Omental fat pad (tissue), 4 donors: ENCODE measurements around the gene APOA1. TPM values are rescaled to one million over a fixed set of nuclear protein-coding genes. Genes with fewer than 3 reads are reported as not detected.
"Not testable (repeated sequence)": the region's sequence is repeated elsewhere in the genome, so short reads cannot be mapped to it uniquely, and the experiment has no call there.

Experiments used
- ATAC-seq: fragments of 150-250 bp; one replicate; pipeline ENCODE4 v1.9.1; 2016; ENCODE audit warnings: mild to moderate bottlenecking, moderate library complexity; ENCODE audit not compliant: low FRiP score
- DNase-seq: peaks from one replicate; pipeline ENCODE4 v3.0.0-alpha.2; 2019; ENCODE audit warnings: low spot score
- CTCF ChIP-seq, 3 donors: fragments of 450-650 bp; IDR thresholded peaks; one replicate each; pipeline ENCODE4 v1.5.1; 2016 to 2017; ENCODE audit warnings: antibody characterized with exemption in 3 of 3, mild to moderate bottlenecking in 3 of 3, moderate library complexity in 2 of 3
- total RNA-seq, 4 donors: library from RNA; depleted of rRNA; stranded (reverse); fragments of >200 nt; gene quantifications; one replicate each; pipeline ENCODE4 v1.1.0, GENCODE V29; 2016

APOA1 gene
- total RNA-seq, 4 donors from 2014 or later, result 1.0 to 1.1 TPM; not detected in 2

- DNase-seq (no peak), ATAC-seq (no peak)
- no peak for TF ChIP-seq CTCF (IDR thresholded peaks at IDR 0.05)
Measured at GRCh38 chr11:116807601-116808261, 29.7 kb downstream of the APOA1 start.

GRCh38 chr11:116804001-116804400, 33.4 kb downstream of the APOA1 start:
- no peak for ATAC-seq

GRCh38 chr11:116801662-116802061, 35.8 kb downstream of the APOA1 start:
- DNase-seq, ATAC-seq: not testable (repeated sequence)

More at GRCh38 chr11:116804001-116804400, 33.4 kb downstream of the APOA1 start:
- DNase-seq, result no peak
- no peak for TF ChIP-seq CTCF (IDR thresholded peaks at IDR 0.05)

GRCh38 chr11:116800610-116801009, 36.8 kb downstream of the APOA1 start:
- DNase-seq, result no peak
- no peak for ATAC-seq
- no peak for TF ChIP-seq CTCF (IDR thresholded peaks at IDR 0.05)

GRCh38 chr11:116798368-116798767, 39.1 kb downstream of the APOA1 start:
- no peak for TF ChIP-seq CTCF (IDR thresholded peaks at IDR 0.05)
- no peak for DNase-seq
- ATAC-seq, result no peak

GRCh38 chr11:116797816-116798215, 39.6 kb downstream of the APOA1 start:
- no peak for TF ChIP-seq CTCF (IDR thresholded peaks at IDR 0.05)

GRCh38 chr11:116796548-116796947, 40.9 kb downstream of the APOA1 start:
- DNase-seq (no peak), ATAC-seq (no peak)
- no peak for TF ChIP-seq CTCF (IDR thresholded peaks at IDR 0.05)

More at GRCh38 chr11:116797816-116798215, 39.6 kb downstream of the APOA1 start:
- ATAC-seq (no peak), DNase-seq (no peak)
